GM19395 (cell line): ENCODE results near the gene MYMK.

Experiments used
- ATAC-seq: cut with Tn5 transposase; IDR thresholded peaks from one replicate; pipeline ENCODE4 v1.9.1; 2021; ENCODE audit warnings: mild to moderate bottlenecking, moderate library complexity; ENCODE audit not compliant: unreplicated experiment

The MYMK gene

GRCh38 chr9:133505901-133506652, 18.7 kb downstream of the MYMK start:
- no peak for ATAC-seq

- ATAC-seq, result no peak
Measured at GRCh38 chr9:133505186-133505830, 19.5 kb downstream of the MYMK start.

GRCh38 chr9:133502112-133502511, 22.6 kb downstream of the MYMK start:
- no peak for ATAC-seq

- no peak for ATAC-seq
Measured at GRCh38 chr9:133499892-133500270, 24.9 kb downstream of the MYMK start.

- ATAC-seq, result no peak
Measured at GRCh38 chr9:133499132-133499891, 25.4 kb downstream of the MYMK start.

- ATAC-seq, result no peak
Measured at GRCh38 chr9:133496861-133497842, 27.6 kb downstream of the MYMK start.

GRCh38 chr9:133495327-133496293, 29.1 kb downstream of the MYMK start:
- no peak for ATAC-seq

GRCh38 chr9:133494636-133495326, 30.0 kb downstream of the MYMK start:
- no peak for ATAC-seq

GRCh38 chr9:133493845-133494540, 30.8 kb downstream of the MYMK start:
- ATAC-seq, result no peak

GRCh38 chr9:133493428-133493827, 31.3 kb downstream of the MYMK start:
- no peak for ATAC-seq

- no peak for ATAC-seq
Measured at GRCh38 chr9:133492061-133493021, 32.4 kb downstream of the MYMK start.

GRCh38 chr9:133491656-133491925, 33.2 kb downstream of the MYMK start:
- no peak for ATAC-seq

GRCh38 chr9:133490865-133491655, 33.7 kb downstream of the MYMK start:
- no peak for ATAC-seq

GRCh38 chr9:133490201-133490681, 34.5 kb downstream of the MYMK start:
- ATAC-seq, result no peak

- ATAC-seq, result no peak
Measured at GRCh38 chr9:133489253-133490190, 35.2 kb downstream of the MYMK start.
